Neural crest cell (in vitro differentiated cells): ENCODE data around the gene CFAP206. TPM values are rescaled to one million over a fixed set of nuclear protein-coding genes. Genes with fewer than 3 reads are reported as not detected.

Experiments used
- DNase-seq: peaks from one replicate; pipeline ENCODE4 v3.0.0; 2021; ENCODE audit warnings: low read depth, mixed read lengths, low spot score
- H3K27ac Mint-ChIP-seq: one replicate; pipeline ENCODE4 v1.8.0; 2021; ENCODE audit warnings: mild to moderate bottlenecking, mixed read lengths; ENCODE audit not compliant: unreplicated experiment
- H3K27me3 Mint-ChIP-seq: 2 replicates; pipeline ENCODE4 v1.8.0; 2021; ENCODE audit warnings: low read depth, mild to moderate bottlenecking, mixed read lengths
- H3K36me3 Mint-ChIP-seq: 2 replicates; pipeline ENCODE4 v1.8.0; 2021; ENCODE audit warnings: low read depth, mild to moderate bottlenecking, mixed read lengths
- H3K4me1 Mint-ChIP-seq: 2 replicates; pipeline ENCODE4 v1.8.0; 2021; ENCODE audit warnings: mixed read lengths
- H3K4me3 Mint-ChIP-seq: one replicate; pipeline ENCODE4 v1.8.0; 2021; ENCODE audit warnings: mild to moderate bottlenecking, mixed read lengths
- H3K9me3 Mint-ChIP-seq: 2 replicates; pipeline ENCODE4 v1.8.0; 2021; ENCODE audit warnings: mixed read lengths
- CTCF ChIP-seq: fragments of 200-600 bp; sonication (generic); conservative IDR thresholded peaks from 2 replicates; pipeline ENCODE4 v1.5.0; 2021; ENCODE audit warnings: antibody characterized with exemption, mild to moderate bottlenecking
- total RNA-seq: library from RNA; stranded (reverse); gene quantifications from 2 replicates; pipeline ENCODE4 v1.2.1, GENCODE V29; 2021

Gene CFAP206
- total RNA-seq, 1 donor from 2014 or later: 0.93 TPM

GRCh38 chr6:87373377-87373776, 34.4 kb upstream of the CFAP206 start:
- Mint-ChIP-seq H3K4me1 (no peaks in the 10 kb centered on the region), H3K9me3 (peaks cover 6% of the 10 kb centered on the region), H3K36me3 (peaks cover 18% of the 10 kb centered on the region), H3K4me3 (no peak overlapping the region), H3K27me3 (no peaks in the 10 kb centered on the region), H3K27ac (no peak overlapping the region)
- TF ChIP-seq CTCF: no peak
- no peak for DNase-seq

DNA sequence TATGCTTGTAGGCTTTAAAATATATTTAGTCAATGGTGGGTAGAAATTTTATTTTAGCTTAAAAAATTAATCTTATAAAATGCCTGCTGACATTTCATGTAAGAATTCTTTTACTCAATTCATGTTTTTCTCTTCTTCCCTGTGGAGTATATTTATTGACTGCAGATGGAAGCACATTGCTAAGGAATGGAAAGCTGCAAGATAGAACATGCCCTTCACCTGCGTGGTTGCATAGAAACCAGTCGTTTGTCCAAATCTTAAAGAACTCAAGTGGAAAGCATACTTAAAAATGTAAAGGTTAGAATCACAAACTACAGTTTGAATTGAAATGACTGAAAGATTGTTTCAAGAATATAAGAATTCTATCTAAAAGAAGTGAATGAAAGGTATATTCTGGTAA, 32.5 kb upstream of the CFAP206 start:
- H3K4me1 Mint-ChIP-seq: no peaks in the 10 kb centered on the region
- no peak for TF ChIP-seq CTCF
- no peaks in the 10 kb centered on the region for H3K9me3 Mint-ChIP-seq
- H3K27me3 Mint-ChIP-seq: no peaks in the 10 kb centered on the region
- peaks cover 14% of the 10 kb centered on the region for H3K36me3 Mint-ChIP-seq
- no peak overlapping the region for H3K27ac Mint-ChIP-seq
- no peak overlapping the region for H3K4me3 Mint-ChIP-seq
- no peak for DNase-seq

DNA sequence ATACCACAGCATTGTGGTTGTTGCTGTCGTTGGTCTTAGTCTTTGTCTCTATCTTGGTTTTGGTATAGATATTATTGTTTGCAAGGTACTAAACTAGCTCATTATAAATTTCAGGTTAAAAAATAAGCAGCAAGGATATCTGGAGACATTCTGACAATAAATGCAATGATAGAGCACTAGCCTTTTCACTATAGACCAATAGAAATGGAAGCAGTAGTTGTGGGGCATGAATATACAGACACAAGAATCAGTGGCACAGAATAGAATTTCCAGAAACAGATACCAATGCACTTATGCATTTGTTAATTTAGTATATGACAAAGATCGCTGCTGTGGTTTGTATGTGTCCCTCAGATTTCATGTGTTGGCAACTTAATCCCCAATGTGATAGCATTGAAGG, 31.1 kb upstream of the CFAP206 start:
- no peaks in the 10 kb centered on the region for H3K9me3 Mint-ChIP-seq
- peaks cover 14% of the 10 kb centered on the region for H3K36me3 Mint-ChIP-seq

GRCh38 chr6:87378947-87379346, 28.8 kb upstream of the CFAP206 start:
- H3K36me3 Mint-ChIP-seq: peaks cover 5% of the 10 kb centered on the region
- no peaks in the 10 kb centered on the region for H3K4me1 Mint-ChIP-seq
- no peak for TF ChIP-seq CTCF
- no peaks in the 10 kb centered on the region for H3K27me3 Mint-ChIP-seq
- no peak overlapping the region for H3K27ac Mint-ChIP-seq
- no peak for DNase-seq
- no peaks in the 10 kb centered on the region for H3K9me3 Mint-ChIP-seq
- no peak overlapping the region for H3K4me3 Mint-ChIP-seq

More for the DNA sequence above, 31.1 kb upstream of the CFAP206 start:
- DNase-seq: no peak
- Mint-ChIP-seq H3K27me3 (no peaks in the 10 kb centered on the region), H3K27ac (no peak overlapping the region), H3K4me1 (no peaks in the 10 kb centered on the region), H3K4me3 (no peak overlapping the region)
- no peak for TF ChIP-seq CTCF

- DNase-seq: no peak
- H3K9me3 Mint-ChIP-seq: no peaks in the 10 kb centered on the region
- H3K27ac Mint-ChIP-seq: no peak overlapping the region
- no peak overlapping the region for H3K4me3 Mint-ChIP-seq
- TF ChIP-seq CTCF: no peak
- H3K36me3 Mint-ChIP-seq: peaks cover 2% of the 10 kb centered on the region
- H3K27me3 Mint-ChIP-seq: no peaks in the 10 kb centered on the region
- no peaks in the 10 kb centered on the region for H3K4me1 Mint-ChIP-seq
Observed at GRCh38 chr6:87382861-87383260, 24.9 kb upstream of the CFAP206 start.

DNA sequence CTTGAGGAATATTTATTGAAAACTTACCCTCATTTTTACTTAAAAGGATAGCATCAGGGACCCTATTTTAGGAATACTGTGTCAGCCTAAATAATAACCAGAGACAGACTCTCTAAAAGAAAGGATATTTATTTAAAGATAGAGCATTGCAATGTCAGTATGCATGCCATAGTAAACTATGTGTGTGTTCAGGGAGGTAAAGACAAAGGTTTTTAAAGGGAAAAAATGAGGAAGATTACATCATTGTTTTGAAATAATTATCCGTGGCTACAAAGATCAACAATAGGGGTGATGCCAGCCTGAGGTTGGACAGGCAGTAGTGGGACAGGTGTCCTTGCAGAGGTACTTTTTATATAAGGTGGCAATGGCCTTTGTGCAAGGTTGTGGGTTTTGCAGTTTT, 23.7 kb upstream of the CFAP206 start:
- H3K27ac Mint-ChIP-seq: no peak overlapping the region
- no peaks in the 10 kb centered on the region for H3K27me3 Mint-ChIP-seq
- H3K4me3 Mint-ChIP-seq: no peak overlapping the region
- peaks cover 2% of the 10 kb centered on the region for H3K36me3 Mint-ChIP-seq
- no peak for DNase-seq
- no peak for TF ChIP-seq CTCF
- no peaks in the 10 kb centered on the region for H3K4me1 Mint-ChIP-seq
- no peaks in the 10 kb centered on the region for H3K9me3 Mint-ChIP-seq
